Hepatocyte (in vitro differentiated cells): ENCODE results near the gene CAPN15. TPM values are rescaled to one million over a fixed set of nuclear protein-coding genes. Genes with fewer than 3 reads are reported as not detected.
A peak's percentile ranks its signal among the peaks of the same experiment; 100 is the strongest.

Experiments used
- DNase-seq: peaks from one replicate; pipeline ENCODE4 v3.0.0-alpha.2; 2016; ENCODE audit warnings: low spot score
- H2AFZ ChIP-seq: fragments of 200-600 bp; sonication (generic); 2 replicates; pipeline ENCODE4 v1.6.0; 2016; ENCODE audit warnings: antibody characterized with exemption, mild to moderate bottlenecking
- H3K27ac ChIP-seq: fragments of 200-600 bp; sonication (generic); 2 replicates; pipeline ENCODE4 v1.5.1; 2016; ENCODE audit warnings: mild to moderate bottlenecking
- H3K27me3 ChIP-seq: fragments of 200-600 bp; sonication (generic); 2 replicates; pipeline ENCODE4 v1.6.1; 2016
- H3K36me3 ChIP-seq: fragments of 200-600 bp; sonication (generic); replicated peaks from 2 replicates; pipeline ENCODE4 v1.5.1; 2016; ENCODE audit warnings: low read depth; ENCODE audit not compliant: insufficient read depth
- H3K4me1 ChIP-seq: fragments of 200-600 bp; sonication (generic); 2 replicates; pipeline ENCODE4 v1.5.1; 2016; ENCODE audit warnings: mild to moderate bottlenecking, moderate library complexity; ENCODE audit not compliant: insufficient read depth
- H3K4me2 ChIP-seq: fragments of 200-600 bp; sonication (generic); 2 replicates; pipeline ENCODE4 v1.6.0; 2016
- H3K4me3 ChIP-seq: fragments of 200-600 bp; sonication (generic); 2 replicates; pipeline ENCODE4 v1.5.1; 2016; ENCODE audit warnings: mild to moderate bottlenecking
- H3K79me2 ChIP-seq: fragments of 200-600 bp; sonication (generic); 2 replicates; pipeline ENCODE4 v1.6.0; 2017; ENCODE audit warnings: mild to moderate bottlenecking
- H3K9me2 ChIP-seq: fragments of 200-600 bp; sonication (generic); replicated peaks from 2 replicates; pipeline ENCODE4 v1.6.0; 2017; ENCODE audit warnings: mild to moderate bottlenecking; ENCODE audit not compliant: insufficient read depth
- H3K9me3 ChIP-seq: fragments of 200-600 bp; sonication (generic); 2 replicates; pipeline ENCODE4 v1.5.1; 2016; ENCODE audit warnings: low read depth, mild to moderate bottlenecking
- H4K20me1 ChIP-seq: fragments of 200-600 bp; sonication (generic); 2 replicates; pipeline ENCODE4 v1.6.0; 2016; ENCODE audit warnings: mild to moderate bottlenecking; ENCODE audit not compliant: insufficient read depth, poor library complexity, severe bottlenecking
- EZH2 ChIP-seq: fragments of 200-600 bp; sonication (generic); IDR thresholded peaks from 2 replicates; pipeline ENCODE4 v1.6.1; 2016; ENCODE audit warnings: antibody characterized with exemption, mild to moderate bottlenecking, borderline replicate concordance
- EZH2phosphoT487 ChIP-seq: fragments of 200-600 bp; sonication (generic); IDR thresholded peaks from one replicate; pipeline ENCODE4 v1.6.1; 2018; ENCODE audit warnings: antibody characterized with exemption, mild to moderate bottlenecking, low read depth, moderate library complexity; ENCODE audit not compliant: unreplicated experiment, severe bottlenecking
- WGBS: methylation state at CpG from one replicate; pipeline ENCODE4 v1.1.6; 2016; ENCODE audit warnings: low lambda C conversion rate; ENCODE audit errors: missing lambda C conversion rate; 5-methylcytosine and 5-hydroxymethylcytosine counted together
- polyA plus RNA-seq: library from polyadenylated mRNA; unstranded; fragments of >200 nt; fragmentation: Nextera tagmentation; extraction: Ambion mirVana; gene quantifications from 2 replicates; pipeline ENCODE4 v1.2.1, GENCODE V29; 2016
- total RNA-seq: library from RNA; depleted of rRNA; stranded (reverse); fragments of >200 nt; gene quantifications from 2 replicates; pipeline ENCODE4 v1.2.3, GENCODE V29; 2014
- TF ChIP-seq, protein P1 (sequence below): fragments of 200-600 bp; sonication (generic); IDR thresholded peaks from 2 replicates; pipeline ENCODE4 v1.5.1; 2016; ENCODE audit warnings: antibody characterized with exemption, mild to moderate bottlenecking; ENCODE audit not compliant: poor library complexity

CAPN15 gene
- total and polyA plus RNA-seq, 2 experiments from 2014 or later, result 41.7 to 42.7 TPM

GRCh38 chr16:533391-534123, 6.0 kb downstream of the CAPN15 start:
- Histone ChIP-seq H3K9me2 (no peaks in the 10 kb centered on the region), H4K20me1 (peaks cover 43% of the 10 kb centered on the region), H3K4me1 (peaks cover 44% of the 10 kb centered on the region), H3K4me3 (no peak overlapping the region), H3K27me3 (no peaks in the 10 kb centered on the region), H3K36me3 (no peaks in the 10 kb centered on the region), H3K27ac (peak overlapping the region; percentile 84), H3K9me3 (no peaks in the 10 kb centered on the region), H2AFZ (no peak overlapping the region), H3K4me2 (peak overlapping the region; percentile 71), H3K79me2 (peaks cover 95% of the 10 kb centered on the region)
- TF ChIP-seq EZH2, result no peak
- TF ChIP-seq, protein P1, sequence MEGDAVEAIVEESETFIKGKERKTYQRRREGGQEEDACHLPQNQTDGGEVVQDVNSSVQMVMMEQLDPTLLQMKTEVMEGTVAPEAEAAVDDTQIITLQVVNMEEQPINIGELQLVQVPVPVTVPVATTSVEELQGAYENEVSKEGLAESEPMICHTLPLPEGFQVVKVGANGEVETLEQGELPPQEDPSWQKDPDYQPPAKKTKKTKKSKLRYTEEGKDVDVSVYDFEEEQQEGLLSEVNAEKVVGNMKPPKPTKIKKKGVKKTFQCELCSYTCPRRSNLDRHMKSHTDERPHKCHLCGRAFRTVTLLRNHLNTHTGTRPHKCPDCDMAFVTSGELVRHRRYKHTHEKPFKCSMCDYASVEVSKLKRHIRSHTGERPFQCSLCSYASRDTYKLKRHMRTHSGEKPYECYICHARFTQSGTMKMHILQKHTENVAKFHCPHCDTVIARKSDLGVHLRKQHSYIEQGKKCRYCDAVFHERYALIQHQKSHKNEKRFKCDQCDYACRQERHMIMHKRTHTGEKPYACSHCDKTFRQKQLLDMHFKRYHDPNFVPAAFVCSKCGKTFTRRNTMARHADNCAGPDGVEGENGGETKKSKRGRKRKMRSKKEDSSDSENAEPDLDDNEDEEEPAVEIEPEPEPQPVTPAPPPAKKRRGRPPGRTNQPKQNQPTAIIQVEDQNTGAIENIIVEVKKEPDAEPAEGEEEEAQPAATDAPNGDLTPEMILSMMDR, result no peak
- DNase-seq, result peak; percentile 86
- WGBS, result 62% methylated on average over 30 of the region's 30 CpGs

GRCh38 chr16:534135-534534, 6.6 kb downstream of the CAPN15 start:
- Histone ChIP-seq H3K4me2 (peak overlapping the region; percentile 71), H3K36me3 (no peaks in the 10 kb centered on the region), H4K20me1 (peaks cover 37% of the 10 kb centered on the region)

GRCh38 chr16:534856-535445, 7.4 kb downstream of the CAPN15 start:
- 94% methylated on average over 25 of the region's 27 CpGs for WGBS
- DNase-seq, result no peak
- H3K36me3 ChIP-seq, result no peaks in the 10 kb centered on the region
- H4K20me1 ChIP-seq, result peaks cover 31% of the 10 kb centered on the region
- H3K9me3 ChIP-seq, result no peaks in the 10 kb centered on the region
- H3K4me3 ChIP-seq, result no peak overlapping the region
- peaks cover 94% of the 10 kb centered on the region for H3K79me2 ChIP-seq
- no peaks in the 10 kb centered on the region for H3K27me3 ChIP-seq
- peak overlapping the region; percentile 71 for H3K4me2 ChIP-seq
- TF ChIP-seq EZH2 (no peak), EZH2phosphoT487 (no peak)
- TF ChIP-seq, protein P1, result no peak
- H3K9me2 ChIP-seq, result no peaks in the 10 kb centered on the region
- H3K27ac ChIP-seq, result peak overlapping the region; percentile 84
- no peak overlapping the region for H2AFZ ChIP-seq
- peaks cover 30% of the 10 kb centered on the region for H3K4me1 ChIP-seq

More at GRCh38 chr16:534135-534534, 6.6 kb downstream of the CAPN15 start:
- 74% methylated on average over 21 of the region's 21 CpGs for WGBS
- H3K27me3 ChIP-seq, result no peaks in the 10 kb centered on the region
- DNase-seq, result peak; percentile 71
- H2AFZ ChIP-seq, result no peak overlapping the region
- H3K27ac ChIP-seq, result peak overlapping the region; percentile 84
- peaks cover 38% of the 10 kb centered on the region for H3K4me1 ChIP-seq
- H3K9me3 ChIP-seq, result no peaks in the 10 kb centered on the region
- TF ChIP-seq EZH2 (no peak), EZH2phosphoT487 (no peak)
- TF ChIP-seq, protein P1, result no peak
- no peak overlapping the region for H3K4me3 ChIP-seq
- H3K9me2 ChIP-seq, result no peaks in the 10 kb centered on the region
- H3K79me2 ChIP-seq, result peaks cover 94% of the 10 kb centered on the region
